Upper lobe of right lung (tissue), 1 donor: Measurements from ENCODE around the gene PDGFA. TPM values are rescaled to one million over a fixed set of nuclear protein-coding genes. Genes with fewer than 3 reads are reported as not detected.

Experiments
- ATAC-seq: fragments of 200-7000 bp; cut with Tn5 transposase; one replicate; pipeline ENCODE4 v1.9.1; 2020; ENCODE audit warnings: mild to moderate bottlenecking, moderate library complexity
- DNase-seq: peaks from one replicate; pipeline ENCODE4 v3.0.0-alpha.2; 2020
- H3K27ac ChIP-seq: fragments of 200-600 bp; one replicate; pipeline ENCODE4 v1.8.0; 2022
- H3K27me3 ChIP-seq: fragments of 200-600 bp; one replicate; pipeline ENCODE4 v1.8.0; 2022; ENCODE audit warnings: mild to moderate bottlenecking
- H3K36me3 ChIP-seq: fragments of 200-600 bp; one replicate; pipeline ENCODE4 v1.8.0; 2022
- H3K4me1 ChIP-seq: fragments of 200-600 bp; one replicate; pipeline ENCODE4 v1.8.0; 2022
- H3K4me3 ChIP-seq: fragments of 200-600 bp; one replicate; pipeline ENCODE4 v1.8.0; 2022; ENCODE audit warnings: mild to moderate bottlenecking
- H3K9me3 ChIP-seq: fragments of 200-600 bp; one replicate; pipeline ENCODE4 v1.8.0; 2022
- CTCF ChIP-seq: fragments of 200-600 bp; IDR thresholded peaks from one replicate; pipeline ENCODE4 v1.8.0; 2022; ENCODE audit warnings: antibody characterized with exemption
- intact Hi-C: fragments of 100-400 bp; cut with DNase I; formaldehyde crosslinking; loops from one replicate; pipeline ENCODE4 v1.11.0; 2022
- total RNA-seq: library from RNA; stranded (reverse); fragmentation: NEBNext Ultra II Directional; extraction: Animal tissue kit (Norgen Biotek cat#: 25700); gene quantifications from one replicate; pipeline ENCODE4 v1.2.1, GENCODE V29; 2021
- donor health status: DM: no; HTN: yes; CAD: no; lungs with severe emphysema.

PDGFA gene
- total RNA-seq, 1 donor from 2014 or later = 57.1 TPM

DNA sequence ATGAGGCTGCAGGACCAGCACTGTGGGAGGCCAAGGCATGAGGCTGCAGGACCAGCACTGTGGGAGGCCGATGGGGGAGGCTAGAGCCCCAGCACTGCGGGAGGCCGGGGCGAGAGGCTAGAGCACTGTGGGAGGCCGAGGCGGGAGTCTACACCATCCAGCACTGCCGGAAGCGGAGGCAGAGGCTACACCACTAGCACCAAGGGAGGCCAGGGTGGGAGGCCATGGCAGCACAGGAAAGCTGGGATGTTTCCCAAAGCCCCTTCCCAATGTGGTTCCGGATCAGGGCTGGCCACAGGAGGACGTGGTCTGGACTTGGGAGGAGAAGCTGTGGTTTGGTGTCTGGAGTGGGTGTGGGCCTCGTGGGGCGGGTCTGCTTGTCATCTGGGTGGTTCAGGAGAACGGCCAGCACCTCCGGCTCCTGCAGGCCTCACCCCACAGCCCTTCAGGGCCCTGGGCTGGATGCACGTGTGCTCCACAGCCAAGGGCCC is 43.6 kb downstream of the PDGFA start:
- ATAC-seq (no peak), DNase-seq (peak; percentile 46)
- Histone ChIP-seq H3K36me3 (no peaks in the 10 kb centered on the region), H3K4me1 (peaks cover 13% of the 10 kb centered on the region), H3K27ac (no peak overlapping the region), H3K9me3 (no peaks in the 10 kb centered on the region), H3K27me3 (peaks cover 6% of the 10 kb centered on the region), H3K4me3 (no peak overlapping the region)
- TF ChIP-seq CTCF = no peak
- intact Hi-C loops = no loop called here

- Histone ChIP-seq H3K4me3 (no peak overlapping the region), H3K4me1 (peaks cover 13% of the 10 kb centered on the region), H3K27ac (no peak overlapping the region), H3K27me3 (peaks cover under 1% of the 10 kb centered on the region), H3K36me3 (no peaks in the 10 kb centered on the region), H3K9me3 (no peaks in the 10 kb centered on the region)
- TF ChIP-seq CTCF = no peak
- DNase-seq (peak; percentile 51), ATAC-seq (no peak)
- intact Hi-C loops = no loop called here
These were observed 44.3 kb downstream of the PDGFA start for GRCh38 chr7:475425-475728.

- no peak for TF ChIP-seq CTCF
- intact Hi-C loops = no loop called here
- no peaks in the 10 kb centered on the region for H3K36me3 ChIP-seq
- ATAC-seq (no peak), DNase-seq (peak; percentile 31)
- H3K9me3 ChIP-seq = no peaks in the 10 kb centered on the region
- H3K4me3 ChIP-seq = no peak overlapping the region
- H3K27ac ChIP-seq = no peak overlapping the region
- peaks cover 13% of the 10 kb centered on the region for H3K4me1 ChIP-seq
- no peaks in the 10 kb centered on the region for H3K27me3 ChIP-seq
These were observed 44.8 kb downstream of the PDGFA start for GRCh38 chr7:474605-475424.

DNA sequence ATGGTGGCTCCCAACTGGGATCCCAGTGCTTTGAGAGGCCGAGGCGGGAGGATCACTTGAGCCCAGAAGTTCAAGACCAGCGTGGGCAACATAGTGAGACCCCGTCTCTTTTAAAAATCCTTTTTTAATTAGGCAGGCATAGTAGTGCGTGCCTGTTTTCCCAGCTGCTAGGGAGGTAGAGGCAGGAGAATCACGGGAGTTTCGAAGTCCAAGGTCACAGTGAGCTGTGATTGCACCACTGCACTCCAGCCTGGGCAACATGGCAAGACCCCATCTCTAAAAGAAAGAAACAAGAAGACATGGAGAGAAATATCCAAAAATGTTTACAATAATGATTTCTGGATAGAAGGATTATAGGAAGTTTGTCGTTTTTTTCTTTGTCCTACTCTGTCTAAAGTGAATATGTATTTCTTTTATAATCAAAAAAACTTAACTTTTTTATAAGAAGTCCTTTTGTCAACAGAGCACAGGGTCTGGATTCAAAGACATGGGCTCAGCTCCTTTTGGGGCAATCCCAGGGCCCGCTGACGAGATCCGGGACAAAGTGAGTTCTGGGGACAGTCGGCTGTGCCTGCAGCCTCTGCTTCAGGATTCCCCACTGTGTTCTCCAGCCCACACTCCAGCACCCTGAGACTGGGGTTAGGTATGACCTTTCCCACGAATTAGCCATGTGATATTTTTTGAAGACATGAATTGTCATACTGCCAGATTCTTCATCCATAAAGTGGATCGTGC is 45.6 kb downstream of the PDGFA start:
- ATAC-seq = no peak
- TF ChIP-seq CTCF = no peak
- Histone ChIP-seq H3K9me3 (no peaks in the 10 kb centered on the region), H3K36me3 (no peaks in the 10 kb centered on the region), H3K27ac (no peak overlapping the region), H3K27me3 (no peaks in the 10 kb centered on the region), H3K4me3 (no peak overlapping the region), H3K4me1 (peaks cover 17% of the 10 kb centered on the region)
- peak; percentile 36 for DNase-seq
- intact Hi-C loops = no loop called here

DNA sequence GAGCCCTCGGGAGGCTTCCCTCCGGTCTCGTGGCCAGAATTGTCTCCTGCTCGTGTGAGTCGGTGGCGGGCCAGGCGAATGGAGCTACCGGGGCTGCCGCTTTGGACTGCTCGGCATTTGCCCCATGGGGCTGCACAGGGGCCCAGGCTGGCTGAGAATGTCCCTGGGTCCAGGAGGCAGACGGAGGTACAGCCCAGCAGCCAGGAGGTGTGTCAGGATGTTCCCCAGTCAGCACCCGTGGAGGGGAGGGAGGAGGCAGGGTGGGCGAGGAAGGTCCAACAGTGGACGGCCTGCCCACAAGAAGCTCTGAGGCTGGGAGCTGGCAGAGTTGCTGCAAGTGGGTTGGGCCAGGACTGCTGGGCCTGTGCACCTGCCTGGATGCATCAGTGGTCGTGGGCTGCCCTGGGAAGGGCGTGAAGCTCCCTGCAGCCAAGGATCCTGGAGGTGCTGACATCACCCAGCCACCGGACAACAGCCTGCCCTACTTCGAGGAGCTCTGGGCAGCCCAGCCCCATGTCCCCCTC is 46.4 kb downstream of the PDGFA start:
- Histone ChIP-seq H3K4me1 (peaks cover 18% of the 10 kb centered on the region), H3K9me3 (no peaks in the 10 kb centered on the region), H3K27ac (no peak overlapping the region), H3K36me3 (no peaks in the 10 kb centered on the region), H3K27me3 (no peaks in the 10 kb centered on the region), H3K4me3 (no peak overlapping the region)
- DNase-seq (peak; percentile 58), ATAC-seq (no peak)
- intact Hi-C loops = no loop called here
- no peak for TF ChIP-seq CTCF
